HG02840 (cell line): ENCODE measurements around the gene MTHFD2L.
"Not testable (repeated sequence)": the region's sequence is repeated elsewhere in the genome, so short reads cannot be mapped to it uniquely, and the experiment has no call there.

ENCODE experiments used
- ATAC-seq: cut with Tn5 transposase; IDR thresholded peaks from one replicate; pipeline ENCODE4 v1.9.1; 2021; ENCODE audit warnings: mild to moderate bottlenecking, moderate library complexity, moderate number of reproducible peaks; ENCODE audit not compliant: unreplicated experiment, low FRiP score

MTHFD2L gene

GRCh38 chr4:74181219-74181618 is 23.3 kb downstream of the MTHFD2L start:
- ATAC-seq, result no peak

- no peak for ATAC-seq
These were observed 31.0 kb downstream of the MTHFD2L start for GRCh38 chr4:74188912-74189311.

GRCh38 chr4:74189331-74190043 is 31.6 kb downstream of the MTHFD2L start:
- no peak for ATAC-seq

GRCh38 chr4:74190332-74190731 is 32.4 kb downstream of the MTHFD2L start:
- no peak for ATAC-seq

DNA sequence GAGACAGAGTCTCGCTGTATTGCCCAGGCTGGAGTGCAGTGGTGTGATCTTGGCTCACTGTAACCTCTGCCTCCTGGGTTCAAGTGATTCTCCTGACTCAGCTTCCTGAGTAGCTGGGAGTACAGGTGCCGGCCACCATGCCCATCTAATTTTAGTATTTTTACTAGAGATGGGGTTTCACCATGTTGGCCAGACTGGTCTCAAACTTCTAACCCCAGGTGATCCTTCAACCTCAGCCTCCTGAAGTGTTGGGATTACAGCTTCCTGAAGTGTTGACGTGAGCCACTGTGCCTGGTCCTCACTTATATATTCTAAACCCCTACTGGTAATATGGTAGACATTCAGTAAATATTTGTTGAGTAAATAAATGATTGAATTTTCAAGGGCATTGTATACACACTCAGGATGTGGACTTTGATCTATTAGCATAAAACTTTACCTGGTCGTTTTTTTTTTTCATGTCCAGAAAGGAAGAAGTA is 33.0 kb downstream of the MTHFD2L start:
- ATAC-seq, result no peak

DNA sequence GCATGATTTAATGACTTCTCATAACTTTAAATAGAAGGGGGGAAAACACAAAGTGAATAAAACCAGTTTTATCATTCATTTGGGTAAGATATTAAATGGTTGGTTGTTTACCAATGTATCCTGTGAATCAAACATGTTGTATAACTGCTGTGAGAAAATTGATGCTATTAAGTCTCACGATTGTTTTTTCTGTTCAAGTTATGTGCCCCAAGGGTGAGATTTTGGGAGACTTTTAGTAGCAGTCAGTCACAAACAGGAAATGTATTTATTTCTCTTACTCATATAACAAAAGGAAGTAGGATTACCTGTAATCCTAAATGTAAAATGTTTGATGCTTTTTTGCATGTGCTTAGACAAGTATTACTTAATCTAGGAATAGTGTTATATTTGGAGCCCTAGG is 39.2 kb downstream of the MTHFD2L start:
- ATAC-seq, result peak; percentile 55

GRCh38 chr4:74202062-74202586 is 44.2 kb downstream of the MTHFD2L start:
- ATAC-seq, result no peak

DNA sequence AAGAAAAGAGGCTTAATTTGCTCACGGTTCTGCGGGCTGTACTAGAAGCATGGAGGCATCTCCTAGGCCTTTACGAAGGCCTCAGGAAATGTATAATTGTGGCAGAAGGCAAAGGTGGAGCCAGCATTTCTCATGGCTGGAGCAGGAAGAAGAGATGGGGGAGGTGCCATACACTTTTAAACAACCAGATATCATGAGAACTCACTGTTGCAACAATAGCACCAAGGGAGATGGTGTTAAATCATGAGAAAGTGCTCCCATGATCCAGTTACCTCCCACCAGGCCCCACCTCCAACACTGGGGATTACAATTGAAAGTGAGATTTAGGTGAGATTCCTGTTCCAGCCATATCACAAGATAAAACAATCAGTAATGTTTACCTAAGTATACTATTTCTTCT is 45.5 kb downstream of the MTHFD2L start:
- no peak for ATAC-seq

GRCh38 chr4:74205046-74205445 is 47.1 kb downstream of the MTHFD2L start:
- no peak for ATAC-seq

GRCh38 chr4:74205559-74205958 is 47.6 kb downstream of the MTHFD2L start:
- no peak for ATAC-seq

DNA sequence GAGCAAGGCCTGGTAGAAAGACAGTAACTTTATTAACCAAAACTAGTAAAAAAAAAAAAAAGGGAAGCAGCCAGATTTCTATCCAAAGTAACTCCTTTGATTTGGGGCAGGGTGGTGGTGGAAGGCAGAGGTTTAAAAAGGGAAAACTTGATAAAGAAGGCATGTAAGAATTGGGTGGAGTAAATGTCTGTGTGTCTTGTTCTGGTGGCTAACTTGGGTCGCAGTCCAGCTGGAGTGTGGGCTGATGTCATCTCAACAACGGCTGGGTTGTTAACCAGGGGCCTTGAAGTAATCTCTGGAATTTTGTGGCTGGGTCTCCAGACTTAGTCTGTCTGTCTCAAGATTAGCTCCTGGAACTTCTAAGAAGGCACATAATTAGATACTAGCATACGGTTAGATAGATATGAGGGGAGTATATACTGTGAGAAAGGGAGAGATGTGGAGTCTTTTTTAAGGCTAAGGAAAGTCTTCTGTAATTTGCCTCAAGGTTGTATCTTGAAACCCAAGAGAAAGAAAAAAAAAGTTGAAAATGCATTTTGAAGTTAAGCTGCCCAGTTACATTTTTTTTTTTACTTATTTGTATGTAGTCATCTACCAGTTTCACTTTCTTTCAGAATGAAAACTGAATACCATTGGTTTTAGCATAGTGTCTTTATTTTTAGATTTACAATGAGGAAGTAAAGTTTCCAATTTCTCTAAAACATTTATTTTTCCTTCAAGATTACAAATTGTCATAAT is 48.3 kb downstream of the MTHFD2L start:
- peak; percentile 75 for ATAC-seq

- not testable (repeated sequence) for ATAC-seq
These were observed 56.7 kb downstream of the MTHFD2L start for GRCh38 chr4:74214457-74215159.

- not testable (repeated sequence) for ATAC-seq
These were observed 57.3 kb downstream of the MTHFD2L start for GRCh38 chr4:74215236-74215635.

- no peak for ATAC-seq
These were observed 59.4 kb downstream of the MTHFD2L start for GRCh38 chr4:74217365-74217764.

- ATAC-seq, result no peak
These were observed 60.3 kb downstream of the MTHFD2L start for GRCh38 chr4:74218201-74218600.

DNA sequence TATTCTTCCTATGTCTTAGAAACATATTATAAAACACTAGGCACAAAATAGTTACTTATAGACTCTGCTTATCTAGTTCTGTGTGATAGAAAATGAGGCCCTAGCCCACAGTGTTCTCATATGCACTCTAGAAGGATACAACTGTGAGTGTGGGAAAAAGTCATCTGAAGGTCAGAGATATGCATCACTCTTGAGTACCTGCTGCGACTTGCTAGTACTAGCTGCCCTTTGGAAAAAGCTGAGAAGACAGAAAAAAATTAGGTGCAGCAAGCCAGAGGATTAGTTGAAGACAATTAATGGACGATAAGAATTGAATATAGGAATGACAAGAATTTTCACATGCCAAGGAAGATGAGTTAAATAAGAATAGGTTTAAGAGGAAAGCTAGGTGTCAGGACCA is 61.3 kb downstream of the MTHFD2L start:
- no peak for ATAC-seq

DNA sequence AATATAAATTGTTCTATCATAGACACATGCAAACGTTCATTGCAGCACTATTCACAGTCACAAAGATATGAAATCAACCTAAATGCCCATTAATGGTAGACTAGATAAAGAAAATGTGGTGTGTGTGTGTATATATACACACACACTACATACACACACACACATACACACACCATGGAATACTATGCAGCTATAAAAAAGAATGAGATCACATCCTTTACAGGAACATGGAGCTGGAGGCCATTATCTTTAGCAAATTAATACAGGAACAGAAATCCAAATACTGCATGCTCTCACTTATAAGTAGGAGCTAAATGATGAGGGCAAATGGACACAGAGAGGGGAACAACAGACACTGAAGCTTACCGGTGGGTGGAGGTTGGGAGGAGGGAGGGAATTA is 65.2 kb downstream of the MTHFD2L start:
- ATAC-seq, result no peak

DNA sequence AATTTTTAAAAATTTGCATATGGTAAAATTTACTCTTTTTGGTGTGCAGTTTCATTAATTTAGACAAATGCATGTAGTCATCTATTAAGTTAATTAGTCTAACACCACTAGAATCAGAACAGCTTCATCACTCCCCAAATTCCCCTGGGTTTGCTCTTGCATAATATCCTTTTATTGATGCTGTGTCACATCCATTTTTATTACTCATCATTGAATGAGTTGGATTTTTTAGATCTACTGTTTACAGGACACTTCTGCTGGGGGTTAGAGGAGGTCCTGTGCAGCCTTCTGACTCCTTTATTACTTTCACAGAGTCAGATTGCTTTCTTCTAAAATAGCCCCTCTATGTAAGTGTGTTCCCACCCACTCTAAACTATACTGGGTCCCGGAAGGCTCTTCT is 65.9 kb downstream of the MTHFD2L start:
- ATAC-seq, result no peak

- peak; percentile 75 for ATAC-seq
These were observed 71.0 kb downstream of the MTHFD2L start for GRCh38 chr4:74228691-74229640.
